Spleen (tissue), 7 donors: ENCODE results near the gene MYH7B.

Experiments used
- POLR2A ChIP-seq, 3 donors: fragments of 450-650 bp; IDR thresholded peaks; one replicate each; pipeline ENCODE4 v1.5.1; 2017; ENCODE audit warnings: antibody characterized with exemption in 3 of 3, mild to moderate bottlenecking in 1 of 3
- POLR2AphosphoS5 ChIP-seq, 3 donors: sonication (generic); formaldehyde crosslinking; IDR thresholded peaks; one replicate each; pipeline ENCODE4 v1.5.1; 2017; ENCODE audit warnings: antibody characterized with exemption in 3 of 3
- TF ChIP-seq, protein P1 (sequence below), 11 experiments: fragments of 200-600 bp in 7 of 11; fragments of 450-650 bp in 4 of 11; sonication (generic) in 4 of 11; IDR thresholded peaks in 8 of 11; conservative IDR thresholded peaks in 3 of 11; 1 replicate in 7 of 11; 2 replicates in 4 of 11; pipeline versions ENCODE4 v1.4.0 to v1.8.0; 2016 to 2021; ENCODE audit warnings: antibody characterized with exemption in 11 of 11, inconsistent platforms in 4 of 11, mild to moderate bottlenecking in 1 of 11
- donor health status: DM: no; HTN: no; CAD: no; lungs with moderate emphysema.
- donor health status: DM: no; HTN: no; CAD: no.
- donor health status: DM: no; HTN: no; CAD: no.

DNA sequence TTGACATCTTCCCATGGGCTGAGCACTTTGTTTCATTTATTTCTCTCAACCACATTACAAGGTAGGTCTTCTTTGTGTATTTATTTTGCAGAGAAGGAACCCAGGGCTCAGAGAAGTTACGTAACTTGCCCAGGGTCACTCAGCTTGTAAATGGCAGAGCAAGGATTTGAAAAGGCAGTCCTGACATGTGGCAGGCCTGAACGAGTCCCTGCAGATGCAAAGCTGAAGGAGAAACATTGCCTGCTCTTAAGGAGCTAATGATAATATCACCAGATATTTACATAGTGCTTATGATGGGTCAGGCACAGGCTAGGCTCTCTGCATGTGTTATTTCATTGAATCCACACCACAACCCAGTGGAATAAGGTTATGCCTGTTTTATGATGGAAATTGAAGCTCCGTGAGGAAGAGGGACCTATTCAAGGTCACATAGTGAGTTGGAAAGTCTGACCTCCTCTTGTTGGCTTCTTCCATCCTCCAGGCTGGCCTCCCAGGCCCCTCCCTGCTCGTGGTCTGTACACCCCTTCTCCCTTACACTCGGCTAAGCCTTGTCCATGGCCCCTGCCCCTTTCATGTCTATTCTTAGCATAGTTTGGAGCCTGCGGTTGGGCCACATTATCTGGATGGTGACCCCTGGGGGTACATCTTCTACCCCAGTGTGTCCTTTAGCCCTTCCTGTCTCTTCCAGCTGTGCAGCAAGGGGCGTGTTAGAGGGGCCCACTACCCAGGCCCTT, 12.5 kb downstream of the MYH7B start:
- TF ChIP-seq, protein P1, sequence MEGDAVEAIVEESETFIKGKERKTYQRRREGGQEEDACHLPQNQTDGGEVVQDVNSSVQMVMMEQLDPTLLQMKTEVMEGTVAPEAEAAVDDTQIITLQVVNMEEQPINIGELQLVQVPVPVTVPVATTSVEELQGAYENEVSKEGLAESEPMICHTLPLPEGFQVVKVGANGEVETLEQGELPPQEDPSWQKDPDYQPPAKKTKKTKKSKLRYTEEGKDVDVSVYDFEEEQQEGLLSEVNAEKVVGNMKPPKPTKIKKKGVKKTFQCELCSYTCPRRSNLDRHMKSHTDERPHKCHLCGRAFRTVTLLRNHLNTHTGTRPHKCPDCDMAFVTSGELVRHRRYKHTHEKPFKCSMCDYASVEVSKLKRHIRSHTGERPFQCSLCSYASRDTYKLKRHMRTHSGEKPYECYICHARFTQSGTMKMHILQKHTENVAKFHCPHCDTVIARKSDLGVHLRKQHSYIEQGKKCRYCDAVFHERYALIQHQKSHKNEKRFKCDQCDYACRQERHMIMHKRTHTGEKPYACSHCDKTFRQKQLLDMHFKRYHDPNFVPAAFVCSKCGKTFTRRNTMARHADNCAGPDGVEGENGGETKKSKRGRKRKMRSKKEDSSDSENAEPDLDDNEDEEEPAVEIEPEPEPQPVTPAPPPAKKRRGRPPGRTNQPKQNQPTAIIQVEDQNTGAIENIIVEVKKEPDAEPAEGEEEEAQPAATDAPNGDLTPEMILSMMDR (IDR thresholded peaks at IDR 0.05 in 8 of 11, conservative IDR thresholded peaks at IDR 0.05 in 3 of 11) = no peak
- TF ChIP-seq POLR2AphosphoS5 (IDR thresholded peaks at IDR 0.05) (no peak), POLR2A (IDR thresholded peaks at IDR 0.05) (no peak)
